ENCODE measurements around the gene RABEPK. TPM values are rescaled to one million over a fixed set of nuclear protein-coding genes. Genes with fewer than 3 reads are reported as not detected.
"Not testable (repeated sequence)": the region's sequence is repeated elsewhere in the genome, so short reads cannot be mapped to it uniquely, and the experiment has no call there.

The RABEPK gene
- total RNA-seq, 1 donor from 2014 or later: 13.5 TPM

DNA sequence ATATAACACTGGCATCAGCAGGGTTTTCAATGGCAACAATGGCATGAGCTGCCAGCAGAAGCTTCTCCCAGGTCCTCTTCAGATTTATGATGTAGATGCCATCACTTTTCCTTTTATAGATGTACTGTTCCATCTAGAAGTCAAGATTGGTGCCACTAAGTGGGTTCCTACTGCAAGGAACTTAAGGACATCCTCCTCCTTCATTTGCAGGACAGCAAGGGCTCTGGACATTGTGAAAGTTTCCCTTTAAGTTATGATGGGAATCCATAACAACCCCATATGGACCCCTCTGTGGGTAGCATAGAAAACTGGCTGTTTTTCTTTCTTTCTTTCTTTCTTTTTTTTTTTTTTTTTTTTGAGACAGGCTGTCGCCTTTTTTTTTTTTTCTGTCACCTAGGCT lies 4.8 kb upstream of the RABEPK start:
- DNase-seq: not testable (repeated sequence)

DNA sequence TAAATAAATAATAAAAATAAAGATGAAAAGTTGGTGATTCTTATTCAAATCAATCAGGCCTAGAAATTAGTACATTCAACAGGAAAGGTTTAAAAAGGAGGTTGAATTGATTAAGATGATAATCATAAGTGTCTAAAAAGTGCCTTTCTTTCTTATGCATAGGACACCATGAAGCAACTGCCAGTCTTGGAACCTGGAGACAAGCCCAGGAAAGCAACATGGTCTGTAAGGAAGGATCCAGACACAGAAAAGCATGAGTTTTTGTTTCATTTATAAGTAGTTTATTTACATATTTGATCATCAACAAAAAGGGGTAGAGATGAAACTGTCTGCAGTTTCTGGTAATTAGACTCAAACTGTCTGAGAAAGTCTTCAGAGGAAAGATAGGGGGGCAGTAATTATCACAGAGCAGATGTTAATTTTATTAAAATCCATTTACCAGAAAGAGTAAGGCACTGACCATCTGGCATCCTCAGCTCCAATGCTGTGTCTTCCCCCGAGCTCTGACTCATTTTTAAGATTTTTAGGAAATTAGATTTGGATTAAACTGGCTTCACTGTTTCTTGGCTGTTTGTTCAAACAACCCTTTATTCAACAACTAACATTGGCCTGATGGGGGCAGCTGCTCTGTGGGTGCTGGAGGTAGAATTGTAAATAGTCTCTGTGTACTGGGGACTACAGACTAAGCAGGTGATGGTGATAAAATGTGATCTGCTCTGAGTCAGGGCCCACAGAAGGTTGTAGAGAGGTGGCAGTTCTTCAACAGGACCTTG lies 2.7 kb downstream of the RABEPK start:
- DNase-seq: no peak

DNA sequence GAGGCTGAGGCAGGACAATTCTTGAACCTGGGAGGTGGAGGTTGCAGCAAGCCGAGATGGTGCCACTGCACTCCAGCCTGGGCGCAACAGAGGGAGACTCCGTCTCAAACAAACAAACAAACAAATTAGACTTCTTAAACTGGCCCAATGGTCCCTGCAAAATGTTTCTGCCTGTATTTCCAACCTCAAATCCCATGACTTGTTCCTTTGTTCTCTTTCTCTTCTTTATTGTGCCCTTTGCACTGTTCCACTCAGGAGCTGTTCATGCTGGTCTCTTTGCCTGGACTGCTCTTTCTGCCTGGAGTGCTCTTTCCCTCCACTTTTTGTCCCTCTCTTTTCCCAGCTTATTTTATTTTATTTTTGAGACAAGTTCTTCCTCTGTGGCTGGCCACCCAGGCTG lies 4.1 kb downstream of the RABEPK start:
- no peak for DNase-seq

DNA sequence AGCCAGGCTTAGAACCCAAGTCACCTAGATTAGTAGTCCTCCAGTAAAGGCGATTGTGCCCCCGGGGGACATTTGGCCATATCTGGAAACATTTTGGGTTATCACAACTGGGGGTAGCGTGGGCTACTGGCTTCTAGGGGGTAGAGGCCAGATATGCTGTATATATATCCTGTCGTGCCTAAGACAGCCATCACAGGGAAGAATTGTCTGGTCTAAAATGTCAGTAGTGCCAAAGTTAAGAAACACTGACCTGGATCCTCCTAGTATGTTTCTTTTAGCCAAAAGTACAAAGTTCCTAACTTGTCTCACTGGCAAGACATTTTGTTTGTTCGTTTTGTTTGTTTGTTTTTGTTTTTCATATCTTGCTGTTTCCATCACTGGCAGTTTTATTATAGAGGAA lies 13.8 kb downstream of the RABEPK start:
- no peak for DNase-seq

DNA sequence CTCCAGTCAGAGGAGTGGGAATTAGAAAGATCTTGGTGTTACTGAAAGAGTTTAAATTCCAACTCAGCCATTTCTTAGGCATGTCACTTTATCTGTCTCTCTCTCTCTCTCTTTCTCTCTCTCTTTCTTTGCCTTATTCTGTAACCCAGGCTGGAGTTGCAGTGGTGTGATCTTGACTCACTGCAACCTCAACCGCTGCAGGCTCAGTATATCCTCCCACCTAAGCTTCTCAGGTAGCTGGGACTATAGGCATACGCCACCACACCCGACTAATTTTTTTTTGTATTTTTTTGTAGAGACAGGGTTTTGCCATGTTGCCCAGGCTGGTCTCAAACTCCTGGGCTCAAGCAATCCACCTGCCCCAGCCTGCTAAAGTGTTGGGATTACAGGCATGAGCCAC lies 18.3 kb downstream of the RABEPK start:
- DNase-seq: no peak

DNA sequence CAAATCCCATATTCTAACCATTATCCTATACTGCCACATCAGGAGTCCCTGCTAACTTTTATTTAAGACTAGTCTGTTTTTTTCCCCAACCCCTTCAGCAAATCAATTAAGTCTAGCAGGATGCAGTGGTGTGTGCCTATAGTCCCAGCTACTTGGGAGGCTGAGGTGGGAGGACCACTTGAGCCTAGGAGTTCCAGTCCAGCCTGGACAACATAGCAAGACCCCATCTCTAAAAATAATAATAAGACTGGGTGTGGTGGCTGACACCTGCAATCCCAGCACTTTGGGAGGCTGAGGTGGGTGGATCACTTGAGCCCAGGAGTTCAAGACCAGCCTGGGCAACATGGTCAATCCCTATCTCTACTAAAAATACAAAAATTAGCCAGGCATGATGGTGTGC lies 24.5 kb downstream of the RABEPK start:
- DNase-seq: not testable (repeated sequence)

DNA sequence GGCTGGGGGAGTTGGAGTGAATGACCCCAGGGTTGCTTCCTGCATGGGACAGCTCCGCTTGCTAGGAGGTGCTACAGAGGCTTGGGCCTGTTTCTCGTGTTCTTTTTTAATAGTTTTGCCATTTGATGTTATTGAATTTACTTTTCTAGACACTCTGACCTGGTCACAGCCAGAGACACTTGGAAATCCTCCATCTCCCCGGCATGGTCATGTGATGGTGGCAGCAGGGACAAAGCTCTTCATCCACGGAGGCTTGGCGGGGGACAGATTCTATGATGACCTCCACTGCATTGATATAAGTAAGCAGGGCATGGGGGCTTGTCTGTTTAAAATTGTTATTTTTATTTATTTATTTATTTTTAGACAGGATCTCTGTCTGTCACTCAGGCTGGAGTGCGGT lies 27.4 kb downstream of the RABEPK start:
- DNase-seq: no peak

DNA sequence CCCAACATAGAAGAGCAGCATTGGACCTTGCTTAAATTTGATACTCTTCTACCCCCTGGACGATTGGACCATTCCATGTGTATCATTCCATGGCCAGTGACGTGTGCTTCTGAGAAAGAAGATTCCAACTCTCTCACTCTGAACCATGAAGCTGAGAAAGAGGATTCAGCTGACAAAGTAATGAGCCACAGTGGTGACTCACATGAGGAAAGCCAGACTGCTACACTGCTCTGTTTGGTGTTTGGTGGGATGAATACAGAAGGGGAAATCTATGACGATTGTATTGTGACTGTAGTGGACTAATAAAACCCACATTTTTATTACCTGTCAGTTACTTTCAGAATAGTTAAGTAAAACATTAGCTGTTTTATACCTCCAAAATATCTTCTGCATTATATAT lies 33.3 kb downstream of the RABEPK start:
- DNase-seq: no peak

DNA sequence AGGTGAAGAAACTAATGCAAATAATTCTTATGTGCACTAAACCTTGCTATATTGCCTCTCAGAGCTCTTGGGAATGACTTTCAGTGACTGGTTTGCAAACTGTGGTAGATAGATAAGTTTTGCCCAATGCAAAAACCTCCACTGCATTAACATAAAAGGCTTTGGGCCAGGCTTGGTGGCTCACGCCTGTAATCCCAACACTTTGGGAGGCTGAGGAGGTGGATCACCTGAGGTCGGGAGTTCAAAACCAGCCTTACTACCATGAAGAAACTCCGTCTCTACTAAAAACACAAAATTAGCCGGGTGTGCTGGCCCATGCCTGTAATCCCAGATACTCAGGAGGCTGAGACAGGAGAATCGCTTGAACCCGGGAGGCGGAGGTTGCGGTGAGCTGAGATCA lies 33.8 kb downstream of the RABEPK start:
- not testable (repeated sequence) for DNase-seq

DNA sequence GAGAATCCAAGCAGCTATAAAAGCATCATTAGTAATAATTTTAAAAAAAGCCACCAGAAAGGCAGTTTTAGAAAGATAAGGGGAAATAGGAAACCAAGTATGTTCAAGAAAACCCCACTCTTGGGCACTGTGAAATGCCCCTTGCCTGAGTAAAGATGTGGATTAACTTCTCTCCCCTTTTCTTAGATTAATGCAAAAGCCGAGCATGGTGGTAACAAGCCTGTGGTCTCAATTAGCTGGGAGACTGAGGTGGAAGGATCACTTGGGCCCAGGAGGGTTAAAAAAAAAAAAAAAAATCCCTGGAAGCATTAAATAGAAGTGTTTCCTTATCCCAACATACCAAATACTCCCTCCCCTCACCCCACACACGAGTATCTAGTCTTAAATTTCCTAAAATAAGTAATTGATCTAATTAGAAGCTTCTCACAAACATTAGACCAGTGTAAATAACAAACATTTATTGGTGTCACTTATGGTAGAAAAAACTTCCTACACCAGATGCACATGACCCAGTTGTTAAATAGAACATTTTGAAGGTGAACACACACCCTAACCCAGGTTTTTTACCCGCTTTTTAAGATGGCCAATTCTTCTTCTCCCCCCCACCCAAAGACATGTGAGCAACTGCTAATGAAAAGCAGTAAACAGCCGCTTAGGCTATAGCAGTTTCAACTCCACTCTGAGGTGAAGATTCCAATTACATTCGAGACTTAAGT lies 35.6 kb downstream of the RABEPK start:
- no peak for DNase-seq

DNA sequence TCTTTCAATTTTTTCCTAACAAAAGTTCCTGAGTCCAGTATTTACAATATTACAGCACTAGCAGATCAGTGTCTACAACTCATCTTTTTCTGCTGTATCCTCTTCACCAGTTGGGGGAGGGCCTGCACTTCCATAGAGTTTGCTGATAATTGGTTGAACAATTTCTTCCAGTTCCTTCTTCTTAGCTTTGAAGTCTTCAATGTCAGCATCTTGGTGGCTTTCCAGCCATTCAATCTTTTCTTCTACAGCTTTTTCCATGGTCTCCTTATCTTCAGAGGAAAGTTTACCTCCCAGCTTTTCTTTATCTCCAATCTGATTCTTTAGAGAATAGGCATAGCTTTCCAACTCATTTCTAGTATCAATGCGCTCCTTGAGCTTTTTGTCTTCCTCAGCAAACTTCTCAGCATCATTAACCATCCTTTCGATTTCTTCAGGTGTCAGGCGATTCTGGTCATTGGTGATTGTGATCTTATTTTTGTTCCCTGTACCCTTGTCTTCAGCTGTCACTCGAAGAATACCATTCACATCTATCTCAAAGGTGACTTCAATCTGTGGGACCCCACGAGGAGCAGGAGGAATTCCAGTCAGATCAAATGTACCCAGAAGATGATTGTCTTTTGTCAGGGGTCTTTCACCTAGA lies 36.3 kb downstream of the RABEPK start:
- DNase-seq: not testable (repeated sequence)

DNA sequence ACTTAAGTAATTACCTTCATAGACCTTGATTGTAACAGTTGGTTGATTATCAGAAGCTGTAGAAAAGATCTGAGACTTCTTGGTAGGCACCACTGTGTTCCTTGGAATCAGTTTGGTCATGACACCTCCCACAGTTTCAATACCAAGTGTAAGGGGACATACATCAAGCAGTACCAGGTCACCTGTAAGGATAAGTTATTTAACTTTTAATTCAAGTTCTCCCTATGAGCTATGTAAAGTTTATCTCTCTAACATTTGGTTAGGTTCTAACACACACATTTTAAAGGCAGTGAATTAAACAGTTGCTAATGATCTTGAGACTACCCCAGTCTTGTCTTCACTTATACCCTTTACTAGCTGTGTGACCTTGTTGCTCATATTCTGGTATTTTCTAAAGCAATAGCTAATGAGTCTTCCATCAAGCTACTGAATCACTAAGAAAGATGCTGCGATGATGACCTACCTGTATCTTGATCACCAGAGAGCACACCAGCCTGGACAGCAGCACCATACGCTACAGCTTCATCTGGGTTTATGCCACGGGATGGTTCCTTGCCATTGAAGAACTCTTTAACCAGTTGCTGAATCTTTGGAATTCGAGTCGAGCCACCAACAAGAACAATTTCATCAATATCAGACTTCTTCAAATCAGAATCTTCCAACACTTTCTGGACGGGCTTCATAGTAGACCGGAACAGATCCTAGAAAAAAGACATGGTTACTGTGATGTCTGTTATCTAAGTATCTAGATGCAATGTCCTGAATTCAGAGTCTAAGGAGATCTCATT lies 38.0 kb downstream of the RABEPK start:
- no peak for DNase-seq

DNA sequence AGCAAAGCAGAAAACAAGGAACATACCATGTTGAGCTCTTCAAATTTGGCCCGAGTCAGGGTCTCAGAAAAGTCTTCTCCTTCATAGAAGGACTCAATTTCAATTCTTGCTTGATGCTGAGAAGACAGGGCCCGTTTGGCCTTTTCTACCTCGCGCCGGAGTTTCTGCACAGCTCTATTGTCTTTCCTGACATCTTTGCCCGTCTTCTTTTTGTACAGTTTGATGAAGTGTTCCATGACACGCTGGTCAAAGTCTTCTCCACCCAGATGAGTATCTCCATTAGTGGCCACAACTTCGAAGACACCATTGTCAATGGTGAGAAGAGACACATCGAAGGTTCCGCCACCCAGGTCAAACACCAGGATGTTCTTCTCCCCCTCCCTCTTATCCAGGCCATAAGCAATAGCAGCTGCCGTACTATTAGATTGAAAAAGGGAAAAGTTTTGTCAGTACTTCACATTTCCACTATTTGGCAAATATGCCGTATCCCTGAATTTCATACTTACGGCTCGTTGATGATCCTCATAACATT lies 38.6 kb downstream of the RABEPK start:
- DNase-seq: no peak

DNA sequence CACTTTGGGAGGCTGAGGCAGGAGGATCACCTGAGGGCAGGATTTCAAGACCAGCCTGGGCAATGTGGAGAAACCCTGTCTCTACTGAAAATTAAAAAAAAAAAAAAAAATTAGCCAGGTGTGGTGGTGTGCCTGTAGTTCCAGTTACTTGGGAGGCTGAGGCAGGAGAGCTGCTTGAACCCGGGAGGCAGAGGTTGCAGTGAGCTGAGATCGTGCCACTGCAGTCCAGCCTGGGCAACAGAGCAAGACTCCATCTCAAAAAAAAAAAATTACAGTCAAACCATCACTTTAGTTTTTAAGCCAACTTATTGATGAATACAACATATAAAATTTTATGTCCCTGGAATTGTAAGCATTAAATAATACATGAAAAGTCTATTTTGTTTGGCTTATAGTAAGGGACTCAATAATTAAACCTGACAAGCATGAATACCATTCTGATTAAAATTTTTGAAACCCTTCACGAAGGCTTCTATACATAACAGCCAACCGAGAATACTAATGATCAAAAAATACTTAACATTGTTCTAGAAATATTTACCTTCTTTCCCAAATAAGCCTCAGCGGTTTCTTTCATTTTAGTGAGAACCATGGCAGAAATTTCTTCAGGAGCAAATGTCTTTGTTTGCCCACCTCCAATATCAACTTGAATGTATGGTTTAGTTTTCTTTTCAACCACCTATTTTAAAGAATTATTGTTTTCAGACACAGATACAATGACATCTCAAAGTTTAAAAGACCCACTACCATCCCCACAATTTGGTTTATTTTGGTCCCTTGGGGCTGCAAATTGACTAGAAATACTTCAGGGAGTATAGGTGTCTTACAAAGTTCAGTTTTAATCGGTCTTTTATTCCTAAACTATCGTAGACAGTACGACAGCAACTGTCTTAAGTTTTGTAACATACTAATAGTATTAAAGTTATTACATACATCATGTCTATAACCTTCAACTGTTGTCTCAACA lies 39.6 kb downstream of the RABEPK start:
- no peak for DNase-seq

DNA sequence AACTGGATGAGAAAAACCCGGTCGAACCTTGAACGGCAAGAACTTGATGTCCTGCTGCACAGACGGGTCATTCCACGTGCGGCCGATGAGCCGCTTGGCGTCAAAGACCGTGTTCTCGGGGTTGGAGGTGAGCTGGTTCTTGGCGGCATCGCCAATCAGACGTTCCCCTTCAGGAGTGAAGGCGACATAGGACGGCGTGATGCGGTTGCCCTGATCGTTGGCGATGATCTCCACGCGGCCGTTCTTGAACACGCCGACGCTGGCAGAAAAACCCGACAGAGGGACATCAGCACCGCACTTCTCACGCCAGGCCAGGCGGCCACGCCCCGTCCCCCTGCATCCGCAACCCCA lies 40.3 kb downstream of the RABEPK start:
- DNase-seq: no peak

DNA sequence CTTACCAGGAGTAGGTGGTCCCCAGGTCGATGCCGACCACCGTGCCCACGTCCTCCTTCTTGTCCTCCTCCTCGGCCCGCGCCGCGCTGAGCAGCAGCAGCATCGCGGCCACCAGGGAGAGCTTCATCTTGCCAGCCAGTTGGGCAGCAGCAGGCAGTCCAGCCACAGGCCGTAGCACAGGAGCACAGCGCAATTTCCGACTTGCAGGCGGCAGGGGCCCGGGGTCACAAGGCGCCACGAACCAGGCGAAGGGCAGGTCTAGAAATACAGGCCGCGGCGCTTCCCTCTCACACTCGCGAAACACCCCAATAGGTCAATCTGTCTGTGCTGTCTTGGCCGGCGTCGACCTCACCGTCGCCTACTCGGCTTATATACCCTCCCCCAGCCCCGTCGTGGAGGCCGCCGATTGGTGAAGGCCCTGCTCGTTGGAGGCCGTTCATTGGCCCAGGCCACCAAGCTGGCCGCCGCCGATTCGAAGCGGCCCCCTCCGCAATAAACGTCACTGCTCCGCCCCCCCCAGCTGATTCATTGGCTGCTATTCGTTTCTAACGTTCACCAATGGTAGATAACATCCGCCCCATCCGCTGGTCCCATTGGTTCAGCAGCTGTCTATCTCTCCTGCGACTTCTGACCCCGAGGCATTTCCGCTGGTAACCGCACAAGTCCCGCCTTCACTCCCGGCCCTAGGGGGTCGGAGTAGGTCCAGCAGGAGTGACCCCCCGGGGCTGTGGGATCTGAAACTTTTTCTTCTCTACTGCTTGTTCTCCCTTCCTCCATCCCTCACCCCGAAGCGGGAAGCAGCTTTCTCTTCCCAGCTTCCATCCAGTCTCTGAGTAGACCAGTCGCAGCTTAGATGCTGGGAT lies 40.9 kb downstream of the RABEPK start, which contains the start of gene HSPA5:
HSPA5 (minus strand) TSS at position 344 of the 863 bp plus-strand sequence; CDS start at position 127, 217 bp downstream.
- peak; percentile 99 for DNase-seq

DNA sequence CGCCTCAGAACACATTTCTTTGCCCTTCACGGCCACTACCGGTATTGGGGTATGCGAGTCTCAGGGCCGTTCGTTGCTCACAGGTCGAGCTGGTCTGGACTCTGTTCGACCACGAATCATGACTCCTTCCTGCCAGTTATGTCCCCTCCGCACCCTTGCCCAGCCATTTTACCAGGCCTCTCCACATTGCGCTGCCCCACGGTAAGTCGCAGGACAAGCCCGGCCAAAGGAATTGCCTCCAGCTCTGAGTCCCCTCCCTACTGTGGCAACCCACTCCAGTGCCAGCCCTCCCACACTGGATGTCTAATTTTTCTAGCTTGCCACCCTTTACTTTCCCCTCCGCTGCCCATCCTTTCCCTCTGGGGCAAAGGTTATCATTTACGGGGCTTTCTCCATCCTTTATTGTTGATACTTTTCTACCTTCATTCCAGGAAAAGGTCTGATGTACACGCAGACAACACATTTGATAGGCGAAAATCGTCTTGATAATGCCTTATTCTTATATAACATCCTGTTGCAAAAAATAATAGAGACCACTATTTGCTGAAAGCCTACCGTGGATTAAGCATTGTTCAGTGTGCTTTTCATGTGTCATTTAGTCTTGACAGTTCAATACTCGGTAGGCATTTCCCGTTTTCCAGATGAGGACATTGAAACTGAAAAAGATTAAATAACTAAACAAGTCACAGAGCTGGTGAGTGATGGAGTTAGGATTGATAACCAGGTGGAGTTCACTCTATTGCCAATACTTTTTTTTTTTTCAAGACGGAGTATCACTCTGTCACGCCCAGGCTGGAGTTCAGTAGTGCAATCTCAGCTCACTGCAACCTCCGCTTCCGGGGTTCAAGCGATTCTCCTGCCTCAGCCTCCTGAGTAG lies 41.8 kb downstream of the RABEPK start:
- no peak for DNase-seq

DNA sequence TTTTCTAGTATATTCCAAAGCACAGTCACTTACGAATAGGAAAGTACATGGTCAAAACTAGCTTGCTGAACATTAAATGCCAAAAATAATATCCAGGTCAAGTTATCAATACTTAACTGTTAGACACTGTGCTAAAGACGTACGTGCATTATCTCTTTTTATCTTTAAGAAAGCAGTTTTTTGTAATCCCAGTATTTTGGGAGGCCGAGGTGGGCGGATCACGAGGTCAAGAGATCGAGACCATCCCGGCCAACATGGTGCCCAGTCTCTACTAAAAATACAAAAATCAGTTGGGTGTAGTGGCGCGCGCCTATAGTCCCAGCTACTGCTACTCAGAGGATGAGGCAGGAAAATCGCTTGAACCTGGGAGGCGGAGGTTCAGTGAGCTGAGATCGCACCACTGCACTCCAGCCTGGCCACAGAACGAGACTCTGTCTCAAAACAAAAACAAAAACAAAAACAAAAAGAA lies 43.5 kb downstream of the RABEPK start:
- no peak for DNase-seq

DNA sequence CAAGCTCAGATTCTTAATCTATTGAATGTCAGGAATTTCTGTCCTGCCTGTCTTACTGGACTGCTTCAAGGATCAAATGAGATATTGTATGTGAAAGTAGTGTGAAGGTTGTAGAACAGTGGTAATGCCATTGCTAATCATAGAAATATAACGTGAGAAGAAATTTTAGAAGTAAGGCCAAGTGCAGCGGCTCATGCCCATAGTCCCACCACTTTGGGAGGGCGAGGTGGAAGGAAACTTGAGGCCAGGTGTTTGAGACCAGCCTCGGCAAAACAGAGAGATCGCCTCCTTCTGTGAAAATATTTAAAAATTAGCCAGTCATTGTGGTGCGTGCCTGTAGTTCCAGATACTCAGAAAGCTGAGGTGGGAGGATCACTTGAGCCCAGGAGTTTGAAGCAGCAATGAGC lies 45.9 kb downstream of the RABEPK start:
- no peak for DNase-seq
